Peyer's patch (tissue), 4 donors: ENCODE data around the gene IER3.

ENCODE experiments used
- CTCF ChIP-seq, 6 experiments: fragments of 450-650 bp in 4 of 6; fragments of 200-600 bp in 2 of 6; sonication (generic) in 1 of 6; IDR thresholded peaks; one replicate each; pipeline ENCODE4 v1.5.1; 2017 to 2019; ENCODE audit warnings: antibody characterized with exemption in 6 of 6, mild to moderate bottlenecking in 3 of 6, moderate library complexity in 1 of 6
- POLR2A ChIP-seq, 2 donors: fragments of 450-650 bp; IDR thresholded peaks; one replicate each; pipeline ENCODE4 v1.5.1; 2017; ENCODE audit warnings: antibody characterized with exemption in 2 of 2, mild to moderate bottlenecking in 2 of 2, moderate library complexity in 2 of 2

- no peak for TF ChIP-seq CTCF (IDR thresholded peaks at IDR 0.05)
- TF ChIP-seq POLR2A (IDR thresholded peaks at IDR 0.05): no peak
Observed at GRCh38 chr6:30793521-30794194, 49.3 kb upstream of the IER3 start.
